IPS-18a (cell line): ENCODE results near the gene SMC3.
"Not testable (repeated sequence)": the region's sequence is repeated elsewhere in the genome, so short reads cannot be mapped to it uniquely, and the experiment has no call there.

Source experiments
- H3K27ac ChIP-seq: one replicate; pipeline ENCODE4 v1.5.1; 2013; ENCODE audit warnings: low read length
- H3K27me3 ChIP-seq: one replicate; pipeline ENCODE4 v1.6.1; 2013; ENCODE audit warnings: mild to moderate bottlenecking, low read length; ENCODE audit not compliant: control insufficient read depth, insufficient read depth
- H3K36me3 ChIP-seq: one replicate; pipeline ENCODE4 v1.6.1; 2013; ENCODE audit warnings: low read depth, low read length; ENCODE audit not compliant: control insufficient read depth
- H3K4me1 ChIP-seq: one replicate; pipeline ENCODE4 v1.6.1; 2013; ENCODE audit warnings: low read depth, low read length; ENCODE audit not compliant: control insufficient read depth
- H3K4me3 ChIP-seq: one replicate; pipeline ENCODE4 v1.5.1; 2013; ENCODE audit warnings: low read length
- H3K9ac ChIP-seq: one replicate; pipeline ENCODE4 v1.6.1; 2013; ENCODE audit warnings: mild to moderate bottlenecking, low read length, moderate library complexity
- H3K9me3 ChIP-seq: one replicate; pipeline ENCODE4 v1.6.1; 2013; ENCODE audit warnings: low read depth, low read length; ENCODE audit not compliant: control insufficient read depth

Gene SMC3

DNA sequence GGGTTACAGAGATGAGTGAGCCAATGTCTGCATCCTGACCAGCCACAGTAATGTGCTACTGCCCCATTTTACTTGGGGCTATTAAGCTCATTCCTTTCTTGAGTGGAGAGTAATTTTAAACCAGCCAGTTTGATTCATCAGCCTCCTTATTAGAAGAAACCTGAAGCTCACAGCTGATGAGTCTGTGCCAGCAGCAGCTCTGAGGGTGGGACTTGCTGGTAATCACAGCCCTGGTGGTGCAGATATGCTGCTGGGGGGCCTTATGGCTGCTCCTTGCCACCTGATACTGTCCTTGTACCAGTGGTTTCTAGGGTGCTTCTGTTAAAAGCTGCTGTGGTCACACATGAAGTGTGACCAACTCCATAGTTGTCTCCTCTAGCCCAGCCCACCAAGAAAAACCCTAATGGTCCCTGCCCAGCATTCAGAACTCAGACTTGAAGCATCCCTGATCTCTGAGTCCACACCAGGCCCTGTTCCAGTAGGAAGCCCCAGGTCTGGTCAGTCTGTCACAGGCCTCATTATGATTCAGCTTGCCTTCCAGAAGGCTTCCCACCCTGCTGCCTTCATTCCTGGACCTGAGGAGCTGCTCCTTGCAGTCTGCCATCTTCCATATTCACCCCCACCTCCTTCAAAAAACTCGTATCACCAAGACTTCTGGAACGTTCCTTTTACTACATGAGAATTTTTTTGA is 47.7 kb downstream of the SMC3 start:
- Histone ChIP-seq H3K27me3 (no peaks in the 10 kb centered on the region), H3K9me3 (no peaks in the 10 kb centered on the region), H3K27ac (no peak overlapping the region), H3K9ac (no peak overlapping the region), H3K4me3 (no peak overlapping the region), H3K4me1 (peaks cover 18% of the 10 kb centered on the region), H3K36me3 (no peaks in the 10 kb centered on the region)

DNA sequence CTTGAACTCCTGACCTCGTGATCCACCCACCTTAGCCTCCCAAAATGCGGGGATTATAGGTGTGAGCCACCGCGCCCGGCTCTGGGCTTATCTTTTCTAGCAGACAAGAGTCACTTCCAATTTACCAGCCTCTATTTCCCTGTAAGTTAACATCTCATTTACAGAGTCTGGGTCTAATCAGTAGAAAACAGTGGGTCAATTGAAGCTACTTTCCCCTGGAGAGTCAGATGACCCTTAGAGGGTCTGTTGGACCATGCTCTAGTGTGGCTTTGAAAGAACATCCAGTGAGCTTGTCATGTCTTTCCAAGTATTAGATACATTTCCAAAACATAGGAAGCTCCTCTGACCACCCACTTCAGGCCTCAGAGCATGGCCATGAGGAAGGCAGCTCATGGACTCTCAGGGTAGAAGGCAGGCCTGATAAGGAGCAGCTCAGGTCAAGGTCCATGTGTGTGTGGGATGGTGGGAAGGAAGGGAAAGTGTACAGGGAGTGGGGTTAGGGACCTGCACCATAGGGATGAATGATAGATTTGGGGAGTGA is 49.1 kb downstream of the SMC3 start:
- Histone ChIP-seq H3K36me3 (no peaks in the 10 kb centered on the region), H3K4me3 (no peak overlapping the region), H3K27me3 (no peaks in the 10 kb centered on the region), H3K9ac (no peak overlapping the region), H3K27ac (no peak overlapping the region), H3K9me3 (no peaks in the 10 kb centered on the region), H3K4me1 (peaks cover 5% of the 10 kb centered on the region)

DNA sequence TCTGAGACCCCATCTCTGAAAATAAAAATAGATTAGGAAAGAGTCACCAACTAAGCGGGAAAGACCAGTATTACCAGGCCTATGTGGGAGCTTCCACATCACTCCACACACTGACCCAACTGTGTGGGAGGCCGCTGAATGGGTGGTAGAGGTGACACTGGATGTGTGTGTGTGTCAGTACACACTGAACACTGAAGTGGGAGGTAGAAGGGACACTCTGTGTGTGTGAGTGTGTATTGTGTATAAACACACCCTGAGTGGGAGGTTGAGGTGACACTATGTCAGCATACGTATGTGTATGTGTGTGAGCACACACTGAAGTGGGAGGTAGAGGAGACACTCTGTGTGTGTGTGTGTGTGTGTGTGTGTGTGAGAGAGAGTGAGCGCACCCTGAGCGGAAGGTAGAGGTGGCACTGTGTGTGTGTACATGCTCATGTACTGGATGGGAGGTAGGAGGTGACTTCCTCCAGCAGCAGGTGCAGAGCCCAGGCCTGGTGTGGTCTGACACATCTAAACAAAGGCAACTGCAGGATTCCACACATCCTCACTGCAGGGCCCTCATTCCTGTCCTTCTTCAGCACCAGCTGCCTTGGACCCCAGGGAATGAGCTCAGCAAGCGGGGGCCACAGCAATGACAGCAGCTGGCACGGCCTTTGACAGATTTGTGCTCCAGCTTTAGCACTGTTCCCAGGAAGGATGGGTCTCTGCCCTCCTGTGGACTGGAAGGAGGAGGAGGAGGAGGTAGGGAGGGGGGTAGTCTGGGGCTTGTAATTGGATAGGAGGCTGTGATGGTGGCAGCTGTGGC is 50.1 kb downstream of the SMC3 start:
- Histone ChIP-seq H3K36me3 (no peaks in the 10 kb centered on the region), H3K4me1 (no peaks in the 10 kb centered on the region), H3K9me3 (no peaks in the 10 kb centered on the region), H3K9ac (no peak overlapping the region), H3K4me3 (no peak overlapping the region), H3K27ac (no peak overlapping the region), H3K27me3 (no peaks in the 10 kb centered on the region)

DNA sequence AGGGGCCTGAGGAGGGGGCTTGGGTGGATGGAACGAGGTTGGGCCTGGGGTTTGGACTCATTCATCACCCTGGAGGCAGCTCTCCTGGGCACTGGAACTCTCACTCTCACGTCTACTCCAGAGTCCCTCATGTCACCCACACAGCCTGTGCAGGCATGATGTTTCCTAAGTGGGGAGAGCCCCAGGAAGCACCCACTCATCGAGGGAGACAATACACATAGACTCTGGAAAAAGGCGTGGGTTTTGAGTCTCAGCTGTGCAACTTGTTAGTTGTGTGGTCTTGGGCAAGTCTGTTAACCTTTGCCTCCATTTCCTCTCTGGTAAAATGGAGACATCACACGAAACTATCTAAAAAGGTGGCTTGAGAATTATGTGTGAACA is 50.7 kb downstream of the SMC3 start:
- Histone ChIP-seq H3K9ac (no peak overlapping the region), H3K4me3 (no peak overlapping the region), H3K4me1 (no peaks in the 10 kb centered on the region), H3K9me3 (no peaks in the 10 kb centered on the region), H3K36me3 (no peaks in the 10 kb centered on the region), H3K27me3 (no peaks in the 10 kb centered on the region), H3K27ac (no peak overlapping the region)

DNA sequence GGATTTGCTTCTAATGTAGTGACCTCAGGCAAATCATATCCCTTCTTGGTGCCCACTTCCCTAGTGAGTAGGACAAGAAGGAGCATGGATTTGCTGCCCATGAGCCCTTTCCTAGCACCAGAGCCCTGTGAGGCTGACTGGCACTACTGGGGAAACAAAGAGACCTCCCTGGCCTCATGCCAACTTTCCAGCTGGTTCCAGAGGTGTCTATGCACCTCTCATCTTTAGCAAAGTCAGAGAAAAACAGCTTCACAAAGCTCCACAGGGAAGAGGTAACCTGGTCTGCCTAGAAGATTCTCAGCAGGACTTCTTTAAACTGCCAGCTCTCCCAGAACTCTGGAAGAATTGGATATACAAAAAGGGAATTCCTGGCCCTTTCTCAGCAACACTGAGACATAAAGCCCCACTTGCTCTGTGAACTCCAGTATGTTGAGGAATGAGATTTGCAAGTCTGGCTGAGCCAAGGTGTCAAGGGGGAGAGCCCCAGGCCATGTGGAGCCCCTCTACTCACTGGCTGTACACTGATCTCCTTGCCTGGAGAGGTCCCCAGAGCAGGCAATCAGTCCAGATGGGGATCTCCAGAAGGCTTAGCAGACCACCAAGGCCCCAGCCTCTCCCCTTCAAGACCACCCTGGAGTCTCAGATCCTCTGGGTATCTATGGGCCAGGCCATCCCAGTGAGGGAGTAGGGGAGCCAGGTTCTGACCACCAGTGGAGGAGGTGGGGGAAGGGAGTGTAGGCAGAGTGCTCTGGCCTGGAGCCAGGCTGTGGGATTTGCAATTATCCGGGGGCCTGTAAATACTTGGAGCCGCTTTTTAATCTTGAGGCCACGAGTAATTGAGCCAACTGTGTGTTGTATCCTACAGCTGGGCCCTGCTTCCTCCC is 52.3 kb downstream of the SMC3 start:
- H3K27ac ChIP-seq = no peak overlapping the region

DNA sequence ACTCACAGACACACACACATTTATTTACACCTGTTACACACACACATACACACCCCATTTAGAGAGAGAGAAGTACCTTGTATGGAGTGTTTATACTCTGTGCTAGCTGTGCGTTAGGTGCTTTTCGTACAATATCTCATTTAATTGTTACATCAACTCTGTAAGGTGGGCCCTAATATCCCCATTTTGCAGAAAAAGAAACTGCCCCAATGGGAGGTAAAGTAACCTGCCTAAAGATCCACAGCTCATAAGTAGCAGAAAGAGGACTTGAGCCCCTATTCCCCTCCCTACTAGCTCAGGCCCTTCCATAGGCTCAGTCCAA is 52.9 kb downstream of the SMC3 start:
- Histone ChIP-seq H3K9me3 (no peaks in the 10 kb centered on the region), H3K4me1 (no peaks in the 10 kb centered on the region), H3K27ac (no peak overlapping the region), H3K36me3 (no peaks in the 10 kb centered on the region), H3K27me3 (no peaks in the 10 kb centered on the region), H3K9ac (no peak overlapping the region), H3K4me3 (no peak overlapping the region)

More for the DNA sequence above, 52.3 kb downstream of the SMC3 start:
- no peaks in the 10 kb centered on the region for H3K9me3 ChIP-seq
- H3K4me1 ChIP-seq = no peaks in the 10 kb centered on the region
- no peaks in the 10 kb centered on the region for H3K36me3 ChIP-seq
- H3K27me3 ChIP-seq = no peaks in the 10 kb centered on the region
- no peak overlapping the region for H3K4me3 ChIP-seq
- no peak overlapping the region for H3K9ac ChIP-seq

DNA sequence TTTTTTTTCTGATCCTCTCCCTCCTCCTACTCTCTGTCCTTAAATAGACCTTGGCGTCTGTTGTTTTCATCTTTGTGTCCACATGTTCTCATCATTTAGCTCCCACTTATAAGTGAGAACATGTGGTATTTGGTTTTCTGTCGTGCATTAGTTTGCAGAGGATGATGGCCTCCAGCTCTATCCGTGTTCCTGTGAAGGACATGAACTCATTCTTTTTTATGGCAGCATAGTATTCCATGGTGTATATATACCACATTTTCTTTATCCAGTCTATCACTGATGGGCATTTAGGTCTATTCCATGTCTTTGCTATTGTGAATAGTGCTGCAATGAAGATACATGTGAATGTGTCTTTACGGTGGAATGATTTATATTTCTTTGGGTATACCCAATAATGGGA is 55.8 kb downstream of the SMC3 start:
- H3K27ac ChIP-seq, H3K9me3 ChIP-seq, H3K36me3 ChIP-seq, H3K4me3 ChIP-seq, H3K27me3 ChIP-seq, H3K4me1 ChIP-seq, H3K9ac ChIP-seq: not testable (repeated sequence)

DNA sequence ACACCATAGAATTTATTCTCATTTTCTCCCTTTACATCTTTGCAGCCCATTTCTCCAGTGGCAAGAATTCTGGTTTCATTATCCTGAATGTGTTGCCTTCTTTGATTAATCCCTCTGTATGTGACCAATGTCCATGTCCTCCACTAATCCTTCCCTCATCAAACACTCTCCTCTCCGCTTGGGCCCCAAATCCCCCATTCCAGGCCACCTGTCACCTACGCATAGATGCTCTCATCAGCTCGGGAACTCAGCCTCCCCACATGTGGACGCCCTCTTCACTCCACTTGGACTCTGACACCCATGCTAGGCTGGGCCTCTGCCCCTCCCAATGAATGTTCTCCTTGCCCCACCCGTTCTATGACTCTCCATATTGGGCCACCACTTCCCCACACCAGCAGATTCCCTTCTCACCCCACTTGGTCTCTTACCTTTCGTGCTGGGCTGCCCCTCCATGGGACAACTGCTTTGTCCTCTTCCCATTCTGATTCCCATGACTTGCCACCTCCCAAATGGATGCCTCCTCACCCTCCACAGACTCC is 57.9 kb downstream of the SMC3 start:
- Histone ChIP-seq H3K36me3 (no peaks in the 10 kb centered on the region), H3K4me1 (no peaks in the 10 kb centered on the region), H3K4me3 (no peak overlapping the region), H3K27me3 (no peaks in the 10 kb centered on the region), H3K27ac (no peak overlapping the region), H3K9me3 (no peaks in the 10 kb centered on the region), H3K9ac (no peak overlapping the region)

DNA sequence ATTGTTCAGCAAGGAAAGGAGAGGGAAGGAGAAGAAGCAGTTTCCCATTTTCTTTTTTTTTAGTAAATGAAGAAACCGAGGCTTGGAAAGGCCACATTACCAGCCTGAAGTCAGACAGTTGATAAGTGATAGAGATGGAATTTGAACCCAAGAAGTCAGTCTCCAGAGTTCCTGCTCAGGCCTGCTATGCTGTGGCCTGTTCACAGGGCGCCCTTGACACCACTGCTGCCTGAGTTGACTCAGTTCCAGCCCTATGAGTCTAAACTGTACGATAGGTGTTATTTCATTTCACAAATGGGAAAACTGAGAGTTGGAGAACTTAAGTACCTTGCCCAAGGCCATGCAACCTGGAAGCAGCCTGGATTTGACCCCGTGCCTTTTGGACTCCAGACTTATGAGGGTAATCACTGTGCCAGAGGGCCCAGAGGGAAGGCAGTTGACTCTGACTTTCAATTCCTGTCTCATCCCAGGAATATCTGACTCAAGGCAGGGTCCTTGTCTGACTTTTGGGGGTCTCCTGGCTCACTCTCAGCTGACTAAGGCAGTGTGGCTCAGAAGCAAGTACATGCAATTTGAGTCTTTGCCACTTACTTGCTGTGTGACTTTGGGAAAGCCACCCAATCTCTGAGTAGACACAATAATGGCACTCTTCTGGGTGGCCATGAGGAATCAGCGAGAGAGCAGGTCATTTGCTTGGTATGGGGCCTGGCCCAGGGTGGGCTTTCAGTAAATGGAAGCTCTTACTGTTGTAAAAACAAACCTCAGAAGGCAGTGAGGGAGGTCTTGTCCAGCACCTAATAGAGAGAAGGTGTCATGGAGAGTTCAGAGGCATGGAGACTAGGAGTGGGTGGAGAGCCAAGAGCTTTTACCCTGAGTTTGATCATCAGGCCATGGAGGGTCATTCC is 58.7 kb downstream of the SMC3 start:
- no peaks in the 10 kb centered on the region for H3K27me3 ChIP-seq
- no peaks in the 10 kb centered on the region for H3K36me3 ChIP-seq
- no peaks in the 10 kb centered on the region for H3K9me3 ChIP-seq
- no peak overlapping the region for H3K4me3 ChIP-seq
- no peaks in the 10 kb centered on the region for H3K4me1 ChIP-seq
- H3K27ac ChIP-seq = no peak overlapping the region
- no peak overlapping the region for H3K9ac ChIP-seq

DNA sequence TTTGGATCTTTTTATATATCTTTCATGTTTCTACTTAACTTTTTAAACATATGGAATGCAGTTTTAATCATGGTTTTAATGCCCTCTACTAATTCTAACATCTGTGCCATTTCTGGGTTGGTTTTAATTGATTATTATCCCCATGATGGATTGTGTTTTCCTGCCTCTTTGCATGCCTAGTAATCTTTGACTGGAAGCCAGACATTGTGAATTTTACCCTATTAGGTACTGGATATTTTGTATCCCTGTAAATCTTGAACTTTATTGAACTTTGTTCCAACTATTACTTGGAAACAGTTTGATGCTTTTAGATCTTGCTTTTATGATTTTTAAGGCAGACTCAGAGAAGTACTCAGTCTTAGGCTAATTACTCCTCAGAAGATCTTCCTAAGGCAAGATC is 60.7 kb downstream of the SMC3 start:
- Histone ChIP-seq H3K36me3 (no peaks in the 10 kb centered on the region), H3K9ac (no peak overlapping the region), H3K27ac (no peak overlapping the region), H3K4me1 (no peaks in the 10 kb centered on the region), H3K27me3 (no peaks in the 10 kb centered on the region), H3K4me3 (no peak overlapping the region), H3K9me3 (no peaks in the 10 kb centered on the region)
